SKM-1 treated with dmso at 0.1 percent for 144 hours (cell line): Measurements from ENCODE around the gene TMCC1.
"Not testable (repeated sequence)": the region's sequence is repeated elsewhere in the genome, so short reads cannot be mapped to it uniquely, and the experiment has no call there.

ENCODE experiments used
- DNase-seq: peaks from one replicate; lab custom pipeline; 2025; ENCODE audit not compliant: unreplicated experiment; lab: John Stamatoyannopoulos, UW

TMCC1 gene

GRCh38 chr3:129837065-129837642, 56.4 kb downstream of the TMCC1 start:
- no peak for DNase-seq

DNA sequence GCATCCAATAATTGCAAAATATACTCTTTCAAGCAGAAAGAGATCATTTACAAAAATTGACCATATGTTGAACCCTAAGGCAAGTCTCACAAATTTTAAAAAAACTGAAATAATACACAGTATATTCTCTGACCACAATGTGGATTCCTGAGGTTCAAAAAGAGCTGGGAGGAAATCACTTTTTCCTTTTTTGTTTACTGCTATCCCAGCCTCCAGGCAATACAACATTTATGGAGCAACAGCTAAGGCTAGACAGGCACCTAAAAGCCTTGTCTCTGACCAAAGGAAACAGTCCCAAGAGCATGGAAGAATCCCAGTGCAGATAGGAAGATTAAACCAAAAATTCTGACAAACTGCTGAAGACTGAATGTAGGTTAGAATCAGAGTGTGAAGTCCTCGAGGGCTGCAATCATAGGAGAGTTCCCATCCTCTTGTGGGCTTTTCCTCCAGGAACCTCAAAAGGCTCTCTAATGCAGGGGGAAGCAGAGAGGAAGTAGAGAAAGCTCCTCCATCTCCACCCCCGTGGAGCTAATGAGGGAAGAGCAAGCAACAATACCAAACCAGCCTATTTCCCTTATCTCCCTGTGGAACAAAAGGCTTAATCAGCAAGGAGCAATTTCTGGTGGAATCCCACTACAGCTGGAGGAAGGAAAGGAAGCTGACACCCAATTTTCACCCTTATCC, 57.0 kb downstream of the TMCC1 start:
- DNase-seq: no peak

GRCh38 chr3:129835198-129835597, 58.3 kb downstream of the TMCC1 start:
- no peak for DNase-seq

DNA sequence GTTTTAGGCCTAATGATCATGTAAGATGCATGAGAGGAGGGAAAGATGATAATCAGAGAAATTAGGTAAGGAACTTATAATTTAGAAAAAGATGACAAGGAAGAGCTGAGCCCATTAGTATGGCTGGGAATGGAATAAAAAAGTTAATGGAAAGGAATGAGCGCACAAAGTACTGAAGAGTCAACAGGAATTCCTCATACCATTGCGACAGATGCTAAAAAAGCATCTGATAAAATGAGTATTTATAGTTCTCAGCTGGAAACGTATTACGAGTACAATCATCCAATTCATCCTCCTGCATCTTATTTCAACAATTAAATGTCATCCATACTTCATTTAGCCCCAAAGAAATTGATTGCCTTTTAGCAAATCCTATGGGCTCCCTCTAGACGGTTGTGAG, 58.9 kb downstream of the TMCC1 start:
- DNase-seq: no peak

- DNase-seq: not testable (repeated sequence)
These were observed 61.6 kb downstream of the TMCC1 start for GRCh38 chr3:129831942-129832341.

- no peak for DNase-seq
These were observed 62.0 kb downstream of the TMCC1 start for GRCh38 chr3:129831503-129831902.

- DNase-seq: peak; percentile 55
These were observed 63.9 kb downstream of the TMCC1 start for GRCh38 chr3:129829640-129830039.

DNA sequence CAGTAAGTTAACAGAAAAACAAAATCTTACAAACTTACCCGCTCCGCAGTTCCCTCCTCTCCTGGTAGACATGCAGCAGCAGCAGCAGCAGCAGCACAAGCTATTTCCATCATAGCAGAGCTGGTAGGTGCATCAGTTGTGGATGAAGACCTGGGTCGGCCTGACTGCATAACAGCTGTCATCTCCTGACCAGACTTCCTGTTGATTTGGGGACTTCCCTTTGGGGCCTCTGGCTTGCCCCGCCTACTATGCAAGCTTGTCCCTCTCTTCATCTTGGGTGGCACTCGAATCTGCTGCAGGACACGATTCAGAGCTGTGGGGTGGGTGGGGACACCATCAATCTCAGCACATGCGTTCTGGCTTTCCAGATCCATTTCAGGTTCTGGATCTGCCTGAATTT, 65.7 kb downstream of the TMCC1 start:
- peak; percentile 14 for DNase-seq

DNA sequence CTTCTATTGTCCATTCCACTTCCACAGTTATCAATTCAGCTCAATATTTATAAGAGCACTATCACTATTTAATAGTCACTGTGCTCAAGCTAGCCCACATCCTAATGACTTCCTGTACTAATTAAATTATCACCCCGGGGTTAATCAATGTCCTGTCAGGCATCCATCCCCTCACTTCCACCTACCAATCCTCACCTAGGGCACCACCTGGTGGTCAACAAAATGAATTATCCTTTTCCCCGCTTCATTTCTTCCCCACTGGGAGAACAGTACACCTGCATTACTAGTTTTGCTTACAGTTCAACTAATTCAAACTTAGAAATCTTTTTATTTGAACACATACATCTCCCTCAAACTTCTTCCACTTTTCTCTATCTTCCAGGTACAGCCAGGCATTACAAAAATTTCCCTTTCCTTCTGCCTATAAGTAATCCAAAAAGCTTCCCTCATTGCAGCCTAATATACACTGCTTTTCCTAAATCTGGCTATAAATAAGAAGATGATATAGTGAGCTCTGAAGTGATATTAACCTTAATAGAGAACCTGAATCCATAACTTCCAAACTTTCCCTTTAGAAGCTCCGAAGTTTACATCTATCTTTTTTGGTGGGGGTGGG, 68.5 kb downstream of the TMCC1 start:
- peak; percentile 35 for DNase-seq

GRCh38 chr3:129822679-129823078, 70.8 kb downstream of the TMCC1 start:
- peak; percentile 54 for DNase-seq

GRCh38 chr3:129822241-129822640, 71.3 kb downstream of the TMCC1 start:
- DNase-seq: no peak

DNA sequence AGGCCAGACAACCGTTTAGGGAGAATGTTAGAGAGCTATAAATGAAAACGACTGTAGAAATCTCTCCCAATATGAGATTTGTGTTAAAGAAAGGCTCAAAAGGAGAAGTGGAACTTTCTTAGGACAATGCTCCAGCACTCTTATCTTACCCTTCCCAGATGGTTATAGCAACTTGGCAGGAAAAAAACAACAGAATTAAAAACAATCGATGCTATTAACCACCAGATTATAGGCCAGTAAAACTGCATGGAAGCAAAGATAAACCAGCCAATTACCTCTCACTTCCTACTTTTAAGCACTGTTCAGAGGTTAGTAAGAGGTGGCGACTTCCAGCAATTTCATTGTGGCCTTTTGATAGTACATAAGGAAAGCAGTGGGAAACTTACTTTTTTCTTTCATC, 72.9 kb downstream of the TMCC1 start:
- DNase-seq: no peak

DNA sequence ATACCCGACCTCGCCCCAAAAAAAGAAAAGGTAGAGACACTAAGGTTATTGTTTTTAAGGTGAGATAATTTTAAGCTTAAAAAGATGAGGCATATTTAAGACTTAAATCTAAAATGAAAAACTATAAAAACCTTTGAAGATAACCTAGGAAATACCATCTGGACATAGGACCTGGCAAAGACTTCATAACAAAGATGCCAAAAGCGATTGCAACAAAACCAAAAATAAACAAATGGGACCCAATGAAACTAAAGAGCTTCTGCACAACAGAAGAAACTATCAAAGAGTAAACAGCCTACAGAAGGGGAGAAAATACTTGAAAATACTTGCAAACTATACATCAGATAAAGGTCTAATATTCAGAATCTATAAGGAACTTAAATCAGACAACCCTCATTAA, 80.9 kb downstream of the TMCC1 start:
- no peak for DNase-seq

DNA sequence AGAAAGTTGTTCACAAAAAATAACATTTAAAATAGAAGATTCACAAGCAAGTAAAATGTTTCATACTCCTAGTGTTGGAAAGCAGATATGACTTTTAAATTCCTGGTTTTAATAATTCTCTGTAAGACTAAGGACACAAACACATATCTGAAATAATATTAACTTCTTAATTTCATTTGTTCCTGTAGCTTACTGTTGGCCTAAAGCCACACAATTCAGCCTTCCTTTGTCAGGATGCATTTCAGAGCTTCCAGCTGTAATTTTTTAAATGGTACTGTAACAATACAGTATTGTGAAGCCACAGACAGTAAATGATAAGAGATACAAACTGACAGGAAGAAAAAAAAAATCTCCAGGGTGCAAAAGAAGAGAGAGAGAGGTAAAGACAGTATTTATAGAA, 84.2 kb downstream of the TMCC1 start:
- DNase-seq: no peak

DNA sequence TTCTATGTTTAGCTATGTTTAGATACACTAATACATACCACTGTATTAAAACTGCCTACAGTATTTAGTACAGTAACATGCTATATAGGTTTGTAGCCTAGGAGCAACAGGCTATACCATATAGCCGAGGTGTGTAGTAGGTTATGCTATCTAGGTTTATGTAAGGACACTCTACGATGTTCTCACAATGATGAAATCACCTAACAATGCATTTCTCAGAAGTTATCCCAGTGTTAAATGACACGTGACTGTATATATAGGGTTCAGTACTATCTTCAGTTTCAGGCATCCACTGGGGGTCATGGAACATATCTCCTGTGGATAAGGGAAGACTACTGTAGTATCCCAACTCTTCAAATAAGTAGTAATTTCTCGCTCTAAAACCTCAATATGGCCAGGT, 97.4 kb downstream of the TMCC1 start:
- no peak for DNase-seq

- no peak for DNase-seq
These were observed 98.1 kb downstream of the TMCC1 start for GRCh38 chr3:129795186-129796010.

- no peak for DNase-seq
These were observed 99.0 kb downstream of the TMCC1 start for GRCh38 chr3:129794311-129795185.

DNA sequence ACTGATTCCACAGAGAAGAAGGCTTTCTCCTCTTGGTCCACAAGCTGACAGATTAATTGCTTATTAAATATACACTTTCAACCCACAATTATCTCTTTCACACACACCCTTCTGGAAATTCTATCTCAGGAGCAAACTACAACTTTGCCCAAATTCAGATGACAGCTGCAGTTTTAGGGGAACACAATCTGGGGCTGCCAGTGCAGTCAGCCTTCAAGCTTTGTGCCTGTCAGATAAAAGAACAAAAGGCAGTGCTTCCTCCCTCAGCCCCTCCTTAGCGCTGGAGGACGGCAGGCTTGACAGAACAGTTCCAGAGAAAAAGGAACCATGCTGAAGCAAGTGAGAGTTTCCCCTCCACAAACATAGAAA, 99.6 kb downstream of the TMCC1 start:
- peak; percentile 43 for DNase-seq

- peak; percentile 51 for DNase-seq
These were observed 100.2 kb downstream of the TMCC1 start for GRCh38 chr3:129793319-129793718.

GRCh38 chr3:129783470-129783869, 110.0 kb downstream of the TMCC1 start:
- DNase-seq: no peak

DNA sequence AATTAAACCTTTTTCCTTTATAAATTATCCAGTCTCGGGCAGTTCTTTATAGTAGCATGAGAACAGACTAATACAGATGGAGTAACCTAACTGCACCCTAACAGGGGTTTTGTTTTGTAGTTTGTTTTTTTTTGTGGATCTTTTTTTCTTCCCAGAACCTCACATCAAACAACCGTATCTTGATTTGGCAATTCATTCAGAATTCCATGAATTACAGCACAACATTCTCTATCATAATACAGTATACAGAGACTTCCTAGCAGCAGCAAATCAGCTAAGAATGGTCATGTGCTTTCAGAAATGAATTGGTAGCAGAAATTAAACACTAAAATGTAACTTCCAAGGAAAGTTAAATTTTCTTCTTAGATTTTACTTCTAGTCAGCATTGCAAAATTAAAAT, 114.6 kb downstream of the TMCC1 start:
- no peak for DNase-seq
